ENCODE data around the gene ARID1A.
"Not testable (repeated sequence)": the region's sequence is repeated elsewhere in the genome, so short reads cannot be mapped to it uniquely, and the experiment has no call there.

ARID1A gene

DNA sequence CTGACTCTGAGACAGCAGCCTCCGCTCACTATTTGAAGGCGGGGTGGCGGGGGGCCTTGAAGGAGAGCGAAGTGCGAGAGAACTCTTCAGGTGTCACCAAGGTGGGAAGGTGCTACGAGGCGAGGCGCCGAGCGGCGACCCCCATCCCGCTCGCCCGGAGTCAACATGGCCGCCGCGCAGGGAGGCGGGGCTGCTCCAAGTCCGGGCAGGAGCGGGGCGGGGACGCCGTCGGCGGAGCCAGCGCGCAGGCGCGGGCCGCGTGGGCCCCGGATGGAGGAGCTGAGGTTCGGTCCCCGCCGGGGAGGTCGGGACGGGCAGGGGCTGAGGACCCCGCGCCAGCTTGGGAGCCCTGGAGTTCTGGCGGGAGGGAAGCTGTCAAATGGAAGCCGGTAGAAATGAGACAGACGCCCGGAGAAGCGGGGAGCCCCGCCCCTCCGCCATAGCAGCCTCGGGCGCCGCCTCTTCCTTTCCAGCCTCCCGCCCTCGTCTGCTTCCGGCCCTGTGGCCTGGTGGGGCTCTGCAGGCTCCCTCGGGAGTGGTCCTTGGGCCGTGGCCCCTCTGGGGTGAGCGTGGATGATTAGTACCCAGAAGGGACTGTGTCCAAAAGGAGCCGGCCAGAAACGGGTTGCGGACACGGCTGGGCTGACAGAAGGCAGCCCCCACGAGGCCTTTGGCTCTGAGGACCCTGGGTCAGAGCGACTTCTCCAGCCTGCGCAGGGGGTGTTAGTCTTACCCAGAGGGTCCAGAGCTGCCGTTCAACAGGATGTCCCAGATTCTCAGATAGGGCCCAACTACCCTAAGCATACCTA is 92.1 kb downstream of the ARID1A start, which contains the start of gene PIGV:
Gene PIGV (plus strand): TSS at position 245 of the 809 bp plus-strand sequence. CDS start 2,866 bp downstream, outside the sequence.
- DNase-seq (ENCODE audit: low read depth, low spot score): peak; percentile 59

DNA sequence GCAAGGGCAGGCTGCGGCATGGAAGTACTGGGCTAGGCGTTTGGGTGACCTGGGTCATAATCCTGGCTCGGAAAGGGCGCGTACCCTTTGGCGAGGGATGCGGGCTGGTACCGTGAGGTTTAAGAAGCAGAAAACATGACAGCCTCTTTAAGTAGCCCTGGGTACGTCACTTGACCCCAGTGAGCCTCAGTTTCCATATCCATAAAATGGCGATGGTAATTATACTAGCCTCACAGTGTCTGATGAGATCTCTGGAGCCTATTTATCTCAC is 92.6 kb downstream of the ARID1A start:
- DNase-seq (ENCODE audit: low read depth, low spot score): no peak

DNA sequence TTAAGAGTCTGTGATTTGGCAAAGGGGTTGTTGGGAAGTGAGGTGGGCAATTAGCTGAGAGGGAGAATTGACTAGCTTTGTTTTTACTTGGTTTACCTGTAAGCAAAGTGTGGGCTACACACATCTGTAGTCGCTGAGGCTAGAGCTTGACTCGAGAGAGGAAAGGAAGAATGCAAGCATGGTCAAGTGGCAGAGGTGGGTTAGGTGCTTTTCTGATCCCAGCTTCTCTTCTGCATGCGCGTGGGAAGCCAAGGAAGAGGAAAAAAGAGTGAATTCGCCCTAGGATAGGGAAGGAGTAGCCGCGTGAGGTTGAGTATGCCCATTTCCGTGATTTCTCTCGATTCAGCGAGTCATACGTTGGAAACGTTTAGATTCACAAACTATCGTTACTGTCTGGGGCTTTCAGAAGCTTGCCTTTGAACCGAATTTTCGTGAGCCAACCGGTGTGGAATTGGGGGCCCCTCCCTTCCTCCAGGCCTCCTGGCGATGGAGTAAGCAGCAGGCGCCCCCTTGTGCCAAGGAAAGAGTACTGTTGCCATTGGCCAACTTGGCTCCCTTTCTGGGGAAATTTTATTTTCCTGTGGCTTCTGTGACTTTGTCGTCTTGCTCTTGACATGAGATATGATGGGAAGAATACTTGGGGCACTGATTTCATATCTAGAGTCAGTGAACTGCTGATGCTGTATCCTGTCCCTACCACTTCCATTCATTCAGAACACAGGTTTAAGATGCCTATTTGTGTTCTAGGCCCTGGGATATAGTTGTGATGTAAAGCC is 93.2 kb downstream of the ARID1A start:
- DNase-seq (ENCODE audit: low read depth, low spot score): peak; percentile 57

DNA sequence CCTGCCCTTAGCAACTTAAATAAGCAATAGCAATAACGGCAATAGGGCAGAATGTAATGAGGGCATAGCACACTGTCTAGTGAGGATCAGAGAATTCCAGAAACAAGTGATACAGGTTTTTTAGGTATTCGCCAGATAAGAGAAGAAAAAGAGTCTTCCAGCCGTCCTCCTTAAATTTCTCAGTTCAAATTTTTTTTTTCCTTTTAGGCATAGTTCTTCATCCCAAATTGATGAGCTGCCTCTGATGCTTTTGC is 93.7 kb downstream of the ARID1A start:
- no peak for DNase-seq (ENCODE audit: low read depth, low spot score)

DNA sequence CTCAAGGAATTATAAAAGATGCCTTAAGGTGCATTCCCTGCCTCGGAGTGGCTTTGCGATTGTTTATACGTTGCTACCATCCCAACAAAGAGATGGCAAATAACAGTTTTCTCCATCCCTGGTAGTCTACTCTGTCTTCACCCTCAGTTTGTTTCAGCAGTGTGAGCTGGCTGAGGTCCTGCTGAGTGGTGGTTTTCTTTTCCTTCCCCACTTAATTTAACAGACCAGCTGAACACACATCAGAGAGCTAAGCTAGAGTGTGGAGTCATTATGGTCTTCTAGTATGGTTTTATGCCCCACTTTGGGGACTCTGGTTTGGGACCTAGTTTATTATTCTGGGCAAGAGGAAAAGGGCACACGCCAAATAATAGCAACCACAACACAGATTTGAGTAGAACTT is 94.1 kb downstream of the ARID1A start:
- no peak for DNase-seq (ENCODE audit: low read depth, low spot score)

DNA sequence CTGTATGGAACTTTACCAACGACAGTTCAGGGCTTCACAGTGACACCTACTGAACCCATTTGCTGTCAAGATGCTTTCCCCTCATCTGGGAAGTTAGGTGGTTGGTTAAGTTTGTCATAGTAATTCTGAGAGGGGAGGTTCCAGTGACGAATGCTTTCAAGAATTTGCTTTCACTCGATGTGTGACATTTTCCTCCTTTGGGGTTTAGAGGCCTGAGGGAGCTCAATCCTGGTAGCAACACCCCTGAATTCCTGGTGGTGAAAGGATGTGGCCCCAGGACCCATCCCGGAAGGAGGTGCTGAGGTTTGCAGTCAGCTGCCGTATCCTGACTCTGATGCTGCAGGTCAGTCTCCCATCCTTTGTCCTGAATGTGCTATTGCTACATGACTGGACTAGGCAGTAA is 94.7 kb downstream of the ARID1A start:
- DNase-seq (ENCODE audit: low read depth, low spot score): no peak

DNA sequence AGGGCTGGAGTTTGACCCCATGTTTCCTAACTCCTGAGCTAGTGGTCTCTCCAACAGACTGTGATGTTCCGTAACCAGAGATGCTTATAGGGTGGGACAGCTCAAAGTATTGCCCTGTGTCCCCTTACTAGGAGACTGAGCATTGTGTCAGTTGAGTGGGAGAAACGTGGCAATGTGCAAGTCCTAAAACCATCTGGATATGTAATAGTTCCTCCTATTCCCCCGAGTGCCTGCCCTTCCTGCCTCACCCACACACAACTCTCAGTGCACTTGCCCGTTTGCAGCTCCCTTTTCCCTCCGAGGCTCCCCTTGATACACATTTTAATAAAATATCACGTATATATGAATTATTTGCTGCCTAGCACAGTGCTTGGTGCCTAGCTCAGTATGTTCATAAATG is 95.3 kb downstream of the ARID1A start:
- DNase-seq (ENCODE audit: low read depth, low spot score): no peak

DNA sequence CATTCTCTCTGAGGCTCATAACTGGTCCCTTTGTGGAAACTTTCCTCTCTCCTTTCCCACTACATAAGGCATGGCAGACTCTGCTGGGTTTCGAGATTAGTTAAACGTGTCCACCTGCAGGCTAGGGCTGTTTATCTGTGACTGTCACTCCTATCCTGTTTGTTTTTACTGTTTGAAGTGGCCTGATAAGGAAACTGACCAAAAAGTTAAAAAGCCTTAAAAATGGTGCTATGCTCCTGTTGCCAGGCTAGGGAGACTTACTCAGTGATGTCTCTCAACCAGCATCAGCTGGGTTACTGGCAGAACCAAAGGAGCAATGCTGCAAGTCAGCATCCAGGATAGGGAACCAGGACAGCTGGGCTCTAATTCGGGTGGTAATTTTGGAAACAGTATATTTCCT is 95.8 kb downstream of the ARID1A start:
- no peak for DNase-seq (ENCODE audit: low read depth, low spot score)

DNA sequence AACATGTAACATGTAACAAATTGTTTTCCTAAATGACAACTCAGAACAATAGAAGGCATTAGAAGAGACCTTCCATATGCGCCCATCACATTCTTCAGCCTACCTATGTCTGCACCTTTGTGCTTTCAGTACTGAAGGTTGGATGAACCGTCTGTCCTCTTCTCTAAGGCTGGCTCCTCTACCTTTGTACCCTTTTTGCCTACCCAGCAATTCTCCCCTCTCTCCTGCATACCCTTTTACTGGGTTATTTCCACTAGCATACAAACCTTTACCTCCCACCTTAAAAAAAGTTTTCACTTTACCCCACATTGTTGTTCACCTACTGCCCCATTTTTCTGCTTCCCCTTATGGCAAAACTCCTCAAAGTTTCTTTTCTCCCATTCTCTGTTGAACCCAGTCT is 97.1 kb downstream of the ARID1A start:
- no peak for DNase-seq (ENCODE audit: low read depth, low spot score)

DNA sequence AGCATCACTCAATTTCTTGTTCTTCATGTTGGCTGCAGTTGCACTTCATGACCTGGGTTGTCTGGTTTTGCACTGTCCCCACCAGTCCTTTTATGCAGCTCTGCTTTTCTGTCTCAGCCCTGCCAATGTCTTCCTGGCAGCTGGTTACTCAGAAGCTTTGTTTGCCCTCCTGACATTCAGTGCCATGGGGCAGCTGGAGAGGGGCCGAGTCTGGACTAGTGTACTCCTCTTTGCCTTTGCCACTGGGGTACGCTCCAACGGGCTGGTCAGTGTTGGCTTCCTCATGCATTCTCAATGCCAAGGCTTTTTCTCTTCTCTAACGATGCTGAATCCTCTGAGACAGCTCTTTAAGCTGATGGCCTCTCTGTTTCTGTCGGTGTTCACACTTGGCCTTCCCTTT is 98.6 kb downstream of the ARID1A start:
- DNase-seq (ENCODE audit: low read depth, low spot score): no peak

DNA sequence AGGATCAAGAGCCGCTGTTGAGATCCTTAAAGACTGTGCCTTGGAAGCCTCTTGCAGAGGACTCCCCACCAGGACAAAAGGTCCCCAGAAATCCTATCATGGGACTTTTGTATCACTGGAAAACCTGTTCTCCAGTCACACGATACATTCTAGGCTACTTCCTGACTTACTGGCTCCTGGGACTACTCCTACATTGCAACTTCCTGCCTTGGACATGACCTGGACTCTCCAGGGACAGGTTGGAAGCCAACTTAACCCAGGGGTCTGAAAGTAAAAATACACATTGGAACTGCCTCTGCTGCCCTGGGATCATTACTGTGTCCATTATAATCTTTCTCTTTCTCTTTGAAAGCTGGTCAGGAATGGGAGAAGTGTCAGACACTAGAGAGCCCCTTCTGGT is 101.8 kb downstream of the ARID1A start:
- DNase-seq (ENCODE audit: low read depth, low spot score): no peak

DNA sequence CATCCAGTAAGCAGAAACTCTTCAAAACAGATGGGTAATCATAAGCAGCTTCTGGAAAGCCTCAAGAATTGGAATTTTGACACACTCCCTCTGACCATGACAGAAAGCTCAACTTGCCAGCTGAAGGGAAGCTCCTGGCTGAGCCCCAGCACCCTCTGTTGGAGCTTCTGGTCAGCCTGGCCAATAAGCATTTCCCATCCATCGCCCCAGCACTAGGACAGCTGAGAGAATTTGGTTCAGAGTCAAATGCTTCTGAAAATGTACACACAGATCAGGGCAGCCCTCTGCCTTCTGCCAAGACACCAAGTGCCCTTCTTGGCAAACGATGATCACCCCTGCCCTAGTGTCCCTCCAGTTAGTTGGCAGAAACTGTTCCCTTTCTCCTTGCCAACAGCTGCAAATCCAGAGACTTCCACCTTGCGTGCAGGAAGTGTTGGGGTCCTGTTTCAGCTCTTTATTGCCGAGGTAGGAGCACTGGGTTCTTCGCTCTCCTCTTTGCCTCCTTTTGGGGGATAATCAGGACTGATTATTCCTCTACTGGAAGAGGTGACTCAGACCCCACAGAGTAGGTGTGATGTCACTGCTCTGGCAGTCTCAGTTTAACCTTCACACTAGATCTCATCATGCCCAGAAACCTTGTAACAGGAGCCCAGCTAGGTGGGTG is 103.8 kb downstream of the ARID1A start:
- no peak for DNase-seq (ENCODE audit: low read depth, low spot score)

DNA sequence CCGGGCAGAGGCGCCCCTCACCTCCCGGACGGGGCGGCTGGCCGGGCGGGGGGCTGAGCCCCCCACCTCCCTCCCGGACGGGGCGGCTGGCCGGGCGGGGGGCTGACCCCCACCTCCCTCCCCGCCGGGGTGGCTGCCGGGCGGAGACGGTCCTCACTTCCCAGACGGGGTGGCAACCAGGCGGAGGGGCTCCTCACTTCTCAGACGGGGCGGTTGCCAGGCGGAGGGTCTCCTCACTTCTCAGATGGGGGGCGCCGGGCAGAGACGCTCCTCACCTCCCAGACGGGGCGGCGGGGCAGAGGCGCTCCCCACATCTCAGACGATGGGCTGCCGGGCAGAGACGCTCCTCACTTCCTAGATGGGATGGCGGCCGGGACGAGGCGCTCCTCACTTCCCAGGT is 108.1 kb downstream of the ARID1A start:
- DNase-seq (ENCODE audit: low read depth, low spot score): not testable (repeated sequence)

DNA sequence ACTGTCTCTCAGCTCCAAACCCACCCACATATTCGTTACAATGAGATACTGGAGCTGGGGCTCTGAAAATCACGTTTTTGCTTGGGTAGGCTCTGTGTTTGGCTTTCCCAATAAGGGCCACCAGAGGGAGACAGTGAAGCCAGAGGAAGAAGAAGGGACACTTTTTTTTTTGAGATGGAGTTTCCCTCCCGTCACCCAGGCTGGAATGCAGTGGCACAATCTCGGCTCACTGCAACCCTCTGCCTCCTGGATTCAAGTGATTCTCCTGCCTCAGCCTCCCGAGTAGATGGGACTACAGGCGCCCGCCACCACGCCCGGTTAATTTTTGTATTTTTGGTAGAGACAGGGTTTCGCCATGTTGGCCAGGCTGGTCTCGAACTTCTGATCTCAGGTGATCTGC is 114.3 kb downstream of the ARID1A start:
- DNase-seq (ENCODE audit: low read depth, low spot score): not testable (repeated sequence)

DNA sequence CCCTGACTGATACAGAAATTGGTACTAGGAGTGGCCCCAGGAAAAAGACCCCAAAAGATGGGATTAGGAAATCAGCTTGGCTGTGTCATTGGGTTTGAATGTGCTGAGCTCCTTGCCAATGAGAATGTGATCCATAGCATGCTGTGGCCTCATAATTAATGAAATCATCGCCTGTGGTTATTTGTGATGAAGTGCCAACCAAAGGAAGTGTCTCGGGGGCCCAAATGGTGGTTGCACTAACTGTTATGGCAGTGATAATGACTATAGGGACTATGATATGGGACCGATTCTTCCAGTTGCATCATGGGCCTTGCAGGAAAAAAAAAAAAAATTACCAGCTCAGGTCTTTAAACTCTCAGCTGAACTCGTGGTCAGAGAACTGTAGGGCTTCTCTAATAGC is 115.2 kb downstream of the ARID1A start:
- DNase-seq (ENCODE audit: low read depth, low spot score): no peak

DNA sequence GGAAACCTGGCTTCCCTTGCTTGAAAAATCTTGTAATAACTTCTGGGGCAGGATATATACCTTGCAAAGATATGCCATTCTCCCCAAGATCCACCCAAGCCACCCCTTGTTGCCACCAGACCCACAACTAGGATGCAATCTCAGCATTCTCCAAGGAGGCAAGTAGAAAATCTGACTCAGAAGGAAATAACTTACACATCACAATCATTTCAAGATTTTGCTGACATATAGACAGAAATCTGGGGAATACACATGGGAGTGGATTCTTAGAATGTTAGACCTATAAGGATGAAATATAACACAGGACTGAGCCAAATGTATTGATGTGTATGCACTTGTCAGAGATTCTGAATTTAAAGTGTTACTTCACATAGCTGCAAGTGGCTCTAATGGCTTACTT is 115.9 kb downstream of the ARID1A start:
- DNase-seq (ENCODE audit: low read depth, low spot score): no peak

DNA sequence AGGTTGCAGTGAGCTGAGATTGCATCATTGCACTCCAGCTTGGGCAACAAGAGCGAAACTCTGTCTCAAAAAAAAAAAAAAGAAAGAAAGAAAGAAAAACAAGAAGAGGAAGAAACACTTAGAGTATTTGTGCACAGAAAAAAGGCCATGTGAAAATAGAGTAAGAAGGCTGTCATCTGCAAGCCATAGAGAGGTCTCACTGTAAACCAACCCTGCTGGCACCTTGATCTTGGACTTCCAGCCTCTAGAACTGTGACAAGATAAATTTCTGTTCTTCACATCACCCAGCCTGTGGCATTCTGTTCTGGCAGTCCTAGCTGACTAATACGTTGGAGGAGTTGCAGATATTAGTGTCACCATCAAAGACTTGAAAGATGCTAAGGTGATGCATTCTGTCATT is 118.6 kb downstream of the ARID1A start:
- no peak for DNase-seq (ENCODE audit: low read depth, low spot score)

DNA sequence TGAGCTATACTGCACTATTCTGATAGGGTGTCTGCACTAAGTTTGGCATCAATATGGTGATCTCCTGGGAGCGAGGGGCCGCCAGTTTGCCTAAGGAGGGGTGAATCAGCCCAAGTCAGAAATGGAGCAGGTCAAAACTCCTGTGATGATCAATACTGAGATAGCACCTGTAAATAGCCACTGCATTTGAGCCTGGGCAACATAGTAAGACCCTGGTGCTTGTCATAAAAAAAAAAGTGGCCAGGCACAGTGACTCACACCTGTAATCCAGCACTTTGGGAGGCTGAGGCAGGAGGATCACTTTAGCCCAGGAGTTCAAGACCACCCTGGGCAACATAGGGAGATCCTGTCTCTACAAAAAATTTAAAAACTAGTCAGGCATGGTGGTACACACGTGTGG is 119.1 kb downstream of the ARID1A start:
- DNase-seq (ENCODE audit: low read depth, low spot score): no peak

DNA sequence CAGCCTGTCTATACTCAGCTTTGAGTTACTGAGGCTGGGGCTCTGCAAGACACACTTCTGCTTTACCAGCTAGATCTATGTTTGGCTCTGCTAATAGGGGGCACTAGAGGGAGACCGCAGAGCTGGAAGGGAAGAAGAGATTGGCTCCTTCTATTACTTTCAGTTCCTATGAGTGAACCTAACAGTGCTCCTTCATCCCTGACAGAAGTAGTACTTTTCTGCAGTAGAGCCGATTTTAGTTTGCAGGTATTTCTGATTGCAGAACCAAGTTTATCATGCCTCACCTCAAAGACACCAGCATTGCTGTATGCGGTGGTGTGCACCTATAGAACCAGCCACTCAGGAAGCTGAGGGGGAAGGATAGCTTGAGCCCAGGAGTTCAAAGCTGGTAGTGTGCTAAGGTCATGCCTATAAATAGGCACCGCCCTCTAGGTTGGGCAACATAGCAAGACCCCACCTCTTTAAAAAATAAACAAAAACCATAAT is 125.0 kb downstream of the ARID1A start:
- DNase-seq (ENCODE audit: low read depth, low spot score): no peak

DNA sequence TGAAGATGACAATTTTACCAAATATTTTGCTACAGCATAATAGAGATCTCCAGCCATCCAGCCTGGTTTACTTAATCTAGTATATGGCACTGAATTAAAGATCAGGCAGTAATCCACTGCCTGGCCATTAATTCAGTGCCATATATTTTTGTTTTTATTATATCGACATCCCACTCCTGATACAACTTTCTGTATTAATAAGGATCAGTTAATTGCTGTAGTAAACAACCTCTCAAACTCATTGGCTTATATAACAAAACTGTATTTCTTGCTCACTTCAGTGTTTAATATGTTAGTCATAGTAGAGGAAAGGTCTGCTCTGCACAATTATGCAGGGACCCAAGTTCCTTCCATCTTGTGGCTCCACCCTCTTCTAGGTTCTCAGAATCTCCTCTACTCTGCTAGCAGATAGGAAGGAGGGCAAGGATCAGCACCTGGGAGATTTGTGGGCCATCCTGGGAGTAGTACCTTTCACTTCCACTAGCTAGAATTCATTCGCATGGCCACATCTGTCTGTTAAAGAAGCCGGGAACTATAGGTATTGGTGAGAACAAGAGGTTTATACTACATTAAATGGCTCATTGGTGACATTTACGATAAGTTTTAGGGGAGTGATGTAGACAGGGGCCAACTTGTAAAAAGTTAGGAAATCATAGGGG is 127.1 kb downstream of the ARID1A start:
- DNase-seq (ENCODE audit: low read depth, low spot score): no peak

DNA sequence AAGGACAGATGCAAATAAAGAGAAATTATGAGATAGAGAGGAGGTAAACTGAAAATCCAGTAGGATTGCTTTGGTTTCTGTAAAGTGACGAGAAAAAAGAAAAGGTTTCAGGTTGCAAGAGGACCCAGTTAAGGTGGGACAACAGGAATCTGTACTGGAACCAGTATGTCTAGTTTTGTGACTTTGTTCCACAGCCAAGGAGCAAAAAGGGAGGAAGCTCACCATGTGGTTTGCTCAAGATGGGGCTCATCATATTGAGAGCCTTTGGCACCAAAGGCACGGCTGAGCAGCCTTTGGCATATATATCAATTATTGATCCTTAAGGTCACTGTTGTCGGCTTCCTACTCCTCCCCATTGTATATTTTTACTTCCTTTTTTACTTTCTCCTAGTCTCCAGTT is 128.9 kb downstream of the ARID1A start:
- no peak for DNase-seq (ENCODE audit: low read depth, low spot score)

All from smooth muscle cell of the brain vasculature (primary cell).